ENCODE results near the gene PRR14. TPM values are rescaled to one million over a fixed set of nuclear protein-coding genes. Genes with fewer than 3 reads are reported as not detected.

The PRR14 gene
- total and polyA plus RNA-seq, 10 of the 15 experiments (the other 5 are each of a cell fraction or from before 2014, with no cell fraction given) = 2.5 to 66.8 (median 19.2) TPM

DNA sequence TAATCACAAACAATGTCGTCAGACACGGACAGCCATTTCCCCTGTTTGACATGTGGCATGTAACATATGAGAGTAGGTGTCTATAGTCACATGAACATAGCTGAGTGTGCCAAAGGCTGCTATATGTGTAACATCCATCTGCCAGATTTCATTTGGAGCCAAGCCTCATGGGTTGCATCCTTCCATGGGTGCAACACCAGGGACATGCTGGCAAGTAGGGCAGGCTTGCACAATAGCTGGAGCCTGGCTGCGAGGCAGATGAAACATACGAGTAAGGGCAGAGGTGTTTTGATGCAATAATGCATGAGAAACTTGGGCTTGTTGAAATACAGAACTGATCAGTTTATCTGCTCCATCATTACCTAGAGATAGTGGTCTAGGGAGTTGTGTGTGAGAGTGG lies 31.6 kb upstream of the PRR14 start:
- no peaks in the 10 kb centered on the region; the same call in 2 of the 3 replicates for H3K9me3 ChIP-seq (replicated peaks; ENCODE audit: control insufficient read depth, insufficient read depth, low read length)
- H3K9ac ChIP-seq (ENCODE audit: control insufficient read depth, insufficient read depth, low read length) = no peak overlapping the region
- WGBS (ENCODE audit: insufficient coverage, insufficient replicate concordance, low lambda C conversion rate, missing lambda C conversion rate) = 34% methylated on average over 4 of the region's 4 CpGs
- ChIA-PET POLR2A (interaction anchor here (0.5 kb wide), 1 partner anchor 18 kb away, joined by 3 read pairs; no protein-coding TSS in a partner anchor), RAD21 (ENCODE audit: unreplicated experiment) (interaction anchor here (0.6 to 2.3 kb wide), 5 partner anchors 31 to 528 kb away, joined by 3 to 10 read pairs (median 3); partner anchors contain the start of genes DCTPP1, PRR14 and TBX6), SMC1A (ENCODE audit: uncharacterized antibody, unreplicated experiment) (interaction anchor here (1.0 to 2.5 kb wide), 3 partner anchors 9 to 27 kb away, joined by 3 to 9 read pairs (median 5); partner anchors contain the start of gene ZNF689), CTCF (interaction anchor here (1.0 to 5.7 kb wide), 7 partner anchors 9 to 210 kb away, joined by 3 to 24 read pairs (median 5); partner anchors contain the start of gene DCTPP1)
- H4K20me1 ChIP-seq (ENCODE audit: control insufficient read depth, insufficient read depth) = no peaks in the 10 kb centered on the region
- H3K4me1 ChIP-seq (ENCODE audit: control insufficient read depth, insufficient read depth, low read length) = no peaks in the 10 kb centered on the region
- TF ChIP-seq MXI1 (IDR thresholded peaks at IDR 0.05; ENCODE audit: low read depth, low read length) = no peak
- no peak for TF ChIP-seq WRNIP1 (IDR thresholded peaks at IDR 0.05; ENCODE audit: borderline replicate concordance, low read depth, low read length)
- no peak for TF ChIP-seq CHD4 (IDR thresholded peaks at IDR 0.05)
- TF ChIP-seq SPI1 (IDR thresholded peaks at IDR 0.05; ENCODE audit: borderline replicate concordance, insufficient read depth, low read depth, low read length) = no peak
- no peak for TF ChIP-seq IRF4 (IDR thresholded peaks at IDR 0.05; ENCODE audit: low read depth, low read length)
- no peak for TF ChIP-seq FOXK2 (IDR thresholded peaks at IDR 0.05)
- TF ChIP-seq, protein P1, sequence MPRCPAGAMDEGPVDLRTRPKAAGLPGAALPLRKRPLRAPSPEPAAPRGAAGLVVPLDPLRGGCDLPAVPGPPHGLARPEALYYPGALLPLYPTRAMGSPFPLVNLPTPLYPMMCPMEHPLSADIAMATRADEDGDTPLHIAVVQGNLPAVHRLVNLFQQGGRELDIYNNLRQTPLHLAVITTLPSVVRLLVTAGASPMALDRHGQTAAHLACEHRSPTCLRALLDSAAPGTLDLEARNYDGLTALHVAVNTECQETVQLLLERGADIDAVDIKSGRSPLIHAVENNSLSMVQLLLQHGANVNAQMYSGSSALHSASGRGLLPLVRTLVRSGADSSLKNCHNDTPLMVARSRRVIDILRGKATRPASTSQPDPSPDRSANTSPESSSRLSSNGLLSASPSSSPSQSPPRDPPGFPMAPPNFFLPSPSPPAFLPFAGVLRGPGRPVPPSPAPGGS (IDR thresholded peaks at IDR 0.05; ENCODE audit: borderline replicate concordance, insufficient read depth, low read depth, low read length, poor library complexity, severe bottlenecking) = no peak
- no peak for FAIRE-seq
- no peak for ATAC-seq
- intact Hi-C loops (cut with micrococcal nuclease; ENCODE audit: unreplicated experiment) = no loop called here
- no peak for DNase-seq (ENCODE audit: low read depth, low spot score)
- no peaks in the 10 kb centered on the region for H3K79me2 ChIP-seq (ENCODE audit: control insufficient read depth, insufficient read depth, low read length)
- H3K27ac ChIP-seq (ENCODE audit: control insufficient read depth, insufficient read depth) = no peak overlapping the region
- no peaks in the 10 kb centered on the region for H3K27me3 ChIP-seq (replicated peaks in 1 of 2; ENCODE audit: control insufficient read depth in 2 of 2, insufficient read depth in 2 of 2, low read length in 1 of 2)
- H3K4me3 ChIP-seq = no peak overlapping the region
- no TSS peak for BruUV-seq (replicated peaks)
- in situ Hi-C loops (cut with MboI) = no loop called here
- no peak overlapping the region for H2AFZ ChIP-seq (ENCODE audit: control insufficient read depth, low read depth, low read length)
- no peaks in the 10 kb centered on the region for H3K36me3 ChIP-seq (ENCODE audit: control insufficient read depth in 2 of 2, insufficient read depth in 2 of 2, low read length in 1 of 2)
- H3K4me2 ChIP-seq (ENCODE audit: control insufficient read depth, insufficient read depth) = no peak overlapping the region
